ENCODE measurements around the gene OPRL1. TPM values are rescaled to one million over a fixed set of nuclear protein-coding genes. Genes with fewer than 3 reads are reported as not detected.

Gene OPRL1
- polyA plus RNA-seq, 1 of the 3 experiments (the other 2 are of a cell fraction) = 1.8 TPM

DNA sequence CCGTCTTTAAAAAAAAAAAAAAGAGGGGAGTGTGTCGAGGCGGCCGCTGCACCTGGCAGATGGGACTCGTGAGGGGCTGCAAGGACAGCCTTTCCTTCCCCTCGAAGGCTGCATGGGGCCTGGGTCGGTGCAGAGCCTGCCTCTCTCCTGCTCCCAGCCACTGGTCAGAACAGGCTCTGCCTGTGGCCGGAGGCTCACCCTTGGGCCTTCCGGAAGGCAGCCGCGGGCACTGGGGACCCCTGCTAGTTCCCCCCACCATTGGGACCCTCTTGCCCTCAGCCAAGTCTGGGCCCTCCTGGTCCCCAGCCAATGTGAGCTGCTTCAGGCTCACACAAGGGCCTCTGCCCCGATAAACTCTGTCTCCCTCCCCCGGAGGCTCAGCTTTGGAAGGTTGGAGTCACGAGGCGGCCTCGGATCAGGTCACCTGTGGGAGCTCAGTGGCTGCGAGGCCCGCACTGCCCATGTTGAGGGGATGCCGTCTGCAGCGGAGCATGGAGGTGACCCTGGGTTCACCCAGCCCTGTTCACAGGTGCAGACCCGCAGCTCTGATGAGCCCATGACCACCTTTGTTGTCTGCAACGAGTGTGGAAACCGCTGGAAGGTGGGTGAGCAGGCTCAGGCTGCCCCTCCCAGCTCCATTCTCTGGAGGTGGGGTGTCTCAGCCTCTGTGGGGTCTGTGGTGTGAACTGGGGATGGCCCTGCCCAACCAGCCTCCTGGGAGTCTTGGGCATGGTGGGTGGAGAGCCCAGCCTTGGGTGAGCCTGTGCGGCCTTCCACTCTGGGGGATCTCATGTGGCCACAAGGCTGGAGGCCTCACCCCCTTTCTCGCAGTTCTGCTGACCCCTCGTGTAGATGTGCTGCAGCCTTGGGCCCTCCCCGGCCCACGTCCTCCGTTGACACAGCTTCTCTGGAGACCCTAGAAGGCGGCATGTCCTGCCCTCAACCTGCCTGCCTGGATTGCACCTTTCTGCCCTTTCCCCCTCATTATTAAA lies 8.2 kb upstream of the OPRL1 start (continued):
- TF ChIP-seq, protein P1, sequence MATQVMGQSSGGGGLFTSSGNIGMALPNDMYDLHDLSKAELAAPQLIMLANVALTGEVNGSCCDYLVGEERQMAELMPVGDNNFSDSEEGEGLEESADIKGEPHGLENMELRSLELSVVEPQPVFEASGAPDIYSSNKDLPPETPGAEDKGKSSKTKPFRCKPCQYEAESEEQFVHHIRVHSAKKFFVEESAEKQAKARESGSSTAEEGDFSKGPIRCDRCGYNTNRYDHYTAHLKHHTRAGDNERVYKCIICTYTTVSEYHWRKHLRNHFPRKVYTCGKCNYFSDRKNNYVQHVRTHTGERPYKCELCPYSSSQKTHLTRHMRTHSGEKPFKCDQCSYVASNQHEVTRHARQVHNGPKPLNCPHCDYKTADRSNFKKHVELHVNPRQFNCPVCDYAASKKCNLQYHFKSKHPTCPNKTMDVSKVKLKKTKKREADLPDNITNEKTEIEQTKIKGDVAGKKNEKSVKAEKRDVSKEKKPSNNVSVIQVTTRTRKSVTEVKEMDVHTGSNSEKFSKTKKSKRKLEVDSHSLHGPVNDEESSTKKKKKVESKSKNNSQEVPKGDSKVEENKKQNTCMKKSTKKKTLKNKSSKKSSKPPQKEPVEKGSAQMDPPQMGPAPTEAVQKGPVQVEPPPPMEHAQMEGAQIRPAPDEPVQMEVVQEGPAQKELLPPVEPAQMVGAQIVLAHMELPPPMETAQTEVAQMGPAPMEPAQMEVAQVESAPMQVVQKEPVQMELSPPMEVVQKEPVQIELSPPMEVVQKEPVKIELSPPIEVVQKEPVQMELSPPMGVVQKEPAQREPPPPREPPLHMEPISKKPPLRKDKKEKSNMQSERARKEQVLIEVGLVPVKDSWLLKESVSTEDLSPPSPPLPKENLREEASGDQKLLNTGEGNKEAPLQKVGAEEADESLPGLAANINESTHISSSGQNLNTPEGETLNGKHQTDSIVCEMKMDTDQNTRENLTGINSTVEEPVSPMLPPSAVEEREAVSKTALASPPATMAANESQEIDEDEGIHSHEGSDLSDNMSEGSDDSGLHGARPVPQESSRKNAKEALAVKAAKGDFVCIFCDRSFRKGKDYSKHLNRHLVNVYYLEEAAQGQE (IDR thresholded peaks at IDR 0.05; ENCODE audit: low read depth, low read length) = no peak
- TF ChIP-seq RXRA (IDR thresholded peaks at IDR 0.05; ENCODE audit: borderline replicate concordance, low read depth) (no peak), MEF2A (IDR thresholded peaks at IDR 0.05; ENCODE audit: borderline replicate concordance, low read depth) (no peak)
- TF ChIP-seq, protein P2, sequence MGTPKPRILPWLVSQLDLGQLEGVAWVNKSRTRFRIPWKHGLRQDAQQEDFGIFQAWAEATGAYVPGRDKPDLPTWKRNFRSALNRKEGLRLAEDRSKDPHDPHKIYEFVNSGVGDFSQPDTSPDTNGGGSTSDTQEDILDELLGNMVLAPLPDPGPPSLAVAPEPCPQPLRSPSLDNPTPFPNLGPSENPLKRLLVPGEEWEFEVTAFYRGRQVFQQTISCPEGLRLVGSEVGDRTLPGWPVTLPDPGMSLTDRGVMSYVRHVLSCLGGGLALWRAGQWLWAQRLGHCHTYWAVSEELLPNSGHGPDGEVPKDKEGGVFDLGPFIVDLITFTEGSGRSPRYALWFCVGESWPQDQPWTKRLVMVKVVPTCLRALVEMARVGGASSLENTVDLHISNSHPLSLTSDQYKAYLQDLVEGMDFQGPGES (IDR thresholded peaks at IDR 0.05; ENCODE audit: low read depth, low read length) = no peak

DNA sequence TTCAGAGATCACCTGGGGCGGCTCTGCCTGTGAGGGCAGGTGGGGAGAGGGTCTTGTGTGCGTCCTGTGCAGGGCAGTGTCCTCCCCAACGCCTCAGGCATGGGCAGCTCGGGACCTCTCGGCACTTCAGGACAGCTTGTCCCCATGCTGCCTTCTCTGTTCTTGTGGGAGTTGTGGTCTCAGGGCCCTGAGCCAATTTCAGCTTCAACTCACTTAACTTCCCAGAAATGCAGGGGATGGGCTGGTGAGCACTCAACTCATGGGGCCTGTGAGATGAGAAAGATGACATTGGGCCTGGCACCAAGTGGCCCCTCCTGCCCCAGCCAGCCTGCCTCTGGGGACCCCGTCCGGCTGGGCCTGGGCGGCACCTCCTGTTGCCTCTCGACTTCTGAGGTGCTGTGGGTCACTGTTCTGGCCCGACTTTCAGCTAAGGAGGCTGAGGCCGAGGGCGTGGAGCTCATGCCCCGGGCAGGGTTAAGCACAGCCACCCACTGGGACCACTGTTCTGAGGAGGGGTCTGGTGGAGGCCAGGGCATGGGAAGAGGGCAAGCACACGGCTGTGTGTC lies 7.3 kb upstream of the OPRL1 start:
- no peaks in the 10 kb centered on the region for H3K9me3 ChIP-seq
- ChIA-PET CTCF (interaction anchor here (0.8 to 2.9 kb wide), 3 partner anchors 10 to 48 kb away, joined by 4 to 10 read pairs (median 4); partner anchors contain the start of gene TCEA2), POLR2A (no interaction called here)
- no peak overlapping the region for H3K27ac ChIP-seq (ENCODE audit: low read depth in 2 of 2, low read length in 1 of 2)
- no peaks in the 10 kb centered on the region for H3K79me2 ChIP-seq (ENCODE audit: insufficient read depth)
- no peak overlapping the region for H3K9ac ChIP-seq
- TF ChIP-seq RAD21 (IDR thresholded peaks at IDR 0.05; ENCODE audit: low read length) (no peak), POLR2AphosphoS5 (IDR thresholded peaks at IDR 0.05; ENCODE audit: low read depth, low read length) (no peak), TEAD4 (IDR thresholded peaks at IDR 0.05; ENCODE audit: borderline replicate concordance, insufficient read depth) (no peak), TAF1 (IDR thresholded peaks at IDR 0.05; ENCODE audit: borderline replicate concordance, low read depth, low read length) (no peak), NRF1 (IDR thresholded peaks at IDR 0.05; ENCODE audit: low read depth, low read length) (no peak), GATA2 (CRISPR knock-in tag; IDR thresholded peaks at IDR 0.05) (no peak), SMC3 (IDR thresholded peaks at IDR 0.05; ENCODE audit: low read depth, low read length) (no peak), RFX5 (IDR thresholded peaks at IDR 0.05; ENCODE audit: low read length) (no peak)
- TF ChIP-seq, protein P2 (IDR thresholded peaks at IDR 0.05; ENCODE audit: low read depth, low read length) = no peak
- H3K36me3 ChIP-seq (replicated peaks in 1 of 2; ENCODE audit: control insufficient read depth in 1 of 2, insufficient read depth in 2 of 2, low read length in 1 of 2) = peaks cover 0 to 17% of the 10 kb centered on the region in 2 experiments
- H3K27me3 ChIP-seq (ENCODE audit: insufficient read depth) = no peaks in the 10 kb centered on the region
- no peaks in the 10 kb centered on the region for H4K20me1 ChIP-seq (ENCODE audit: insufficient read depth)
- no peaks in the 10 kb centered on the region for H3F3A ChIP-seq (replicated peaks; ENCODE audit: insufficient read depth)
- DNase-seq = no peak
- H3K9me2 ChIP-seq = no peaks in the 10 kb centered on the region
- H3K4me1 ChIP-seq (ENCODE audit: control insufficient read depth in 1 of 2, insufficient read depth in 2 of 2, low read depth in 1 of 2, low read length in 1 of 2) = peaks cover 0 to 4% of the 10 kb centered on the region in 2 experiments; a peak in 1 of 4 replicates
- H2AFZ ChIP-seq (ENCODE audit: low read depth) = no peak overlapping the region
- 85% methylated on average over 5 of the region's 14 CpGs for WGBS (ENCODE audit: low lambda C conversion rate)
- H3K4me3 ChIP-seq (ENCODE audit: low read depth in 2 of 2, low read length in 1 of 2) = no peak overlapping the region
- H3K4me2 ChIP-seq = no peak overlapping the region
